Kidney (tissue), 14 donors: ENCODE data around the gene ZNF772. TPM values are rescaled to one million over a fixed set of nuclear protein-coding genes. Genes with fewer than 3 reads are reported as not detected.

Source experiments
- DNase-seq, 5 donors: peaks; one replicate each; pipeline ENCODE4 v3.0.0-alpha.2; 2013 to 2020
- FAIRE-seq: peaks from 2 replicates; lab custom pipeline; 2012; peaks lifted over from hg19 to GRCh38; lab: Jason Lieb, UNC
- H3K27ac ChIP-seq, 2 donors: one replicate each; pipeline ENCODE4 v1.7.0; 2013; ENCODE audit warnings: low read depth in 2 of 2, low read length in 2 of 2, inconsistent platforms in 1 of 2
- H3K27me3 ChIP-seq: one replicate; pipeline ENCODE4 v1.7.1; 2013; ENCODE audit warnings: low read length, inconsistent platforms; ENCODE audit not compliant: control insufficient read depth, insufficient read depth
- H3K36me3 ChIP-seq, 3 donors: one replicate each; pipeline versions ENCODE4 v1.7.0 to v1.7.1; 2013; ENCODE audit warnings: low read length in 3 of 3, control low read depth in 1 of 3, inconsistent platforms in 1 of 3; ENCODE audit not compliant: insufficient read depth in 3 of 3, control insufficient read depth in 2 of 3
- H3K4me1 ChIP-seq, 3 donors: one replicate each; pipeline versions ENCODE4 v1.7.0 to v1.7.1; 2013; ENCODE audit warnings: low read length in 3 of 3, inconsistent platforms in 1 of 3, low read depth in 1 of 3; ENCODE audit not compliant: control insufficient read depth in 2 of 3, insufficient read depth in 2 of 3
- H3K4me3 ChIP-seq, 3 donors: one replicate each; pipeline versions ENCODE4 v1.7.0 to v1.8.1; 2013; ENCODE audit warnings: low read length in 3 of 3, control low read depth in 1 of 3, inconsistent platforms in 1 of 3
- H3K9ac ChIP-seq, 3 donors: one replicate each; pipeline versions ENCODE4 v1.7.0 to v1.7.1; 2013; ENCODE audit warnings: low read length in 3 of 3, control low read depth in 1 of 3, inconsistent platforms in 1 of 3
- H3K9me3 ChIP-seq, 3 donors: one replicate each; pipeline versions ENCODE4 v1.7.0 to v1.7.1; 2013; ENCODE audit warnings: low read length in 3 of 3, control low read depth in 1 of 3, inconsistent platforms in 1 of 3; ENCODE audit not compliant: control insufficient read depth in 2 of 3, insufficient read depth in 1 of 3
- CTCF ChIP-seq: IDR thresholded peaks from 3 replicates; pipeline ENCODE4 v1.5.1; 2012; ENCODE audit warnings: mild to moderate bottlenecking, moderate library complexity, borderline replicate concordance; ENCODE audit not compliant: insufficient read depth; ENCODE audit errors: extremely low read depth
- intact Hi-C: fragments of 100-400 bp; cut with DNase I; formaldehyde crosslinking; loops from one replicate; pipeline ENCODE4 v1.11.1; 2022
- polyA plus RNA-seq: library from polyadenylated mRNA; stranded (reverse); fragments of 350-450 nt; fragmentation: Illumina TruSeq; extraction: RNeasy Lipid Tissue Mini Kit (QIAGEN cat#74804); gene quantifications from one replicate; pipeline ENCODE4 v1.2.3, GENCODE V29; 2014; ENCODE audit warnings: low read depth, low replicate concordance; ENCODE audit not compliant: insufficient read depth
- total RNA-seq: library from RNA; stranded (reverse); fragmentation: NEBNext Ultra II Directional; extraction: Animal tissue kit (Norgen Biotek cat#: 25700); gene quantifications from one replicate; pipeline ENCODE4 v1.2.1, GENCODE V29; 2021
- donor health status: control.
- donor health status: control.
- donor health status: control.
- donor health status: control.
- donor health status: control.
- donor health status: DM: yes; HTN: yes; CAD: no.
- donor health status: Normal renal cell carcinoma (clear cell type).

ZNF772 gene
- total and polyA plus RNA-seq, 2 donors from 2014 or later, result 3.1 to 20.0 TPM

GRCh38 chr19:57421037-57421436 is 56.3 kb downstream of the ZNF772 start:
- no peaks in the 10 kb centered on the region for H3K27me3 ChIP-seq
- H3K4me1 ChIP-seq, result no peaks in the 10 kb centered on the region
- DNase-seq (no peak), FAIRE-seq (no peak)
- no peak overlapping the region for H3K27ac ChIP-seq
- intact Hi-C loops, result no loop called here
- H3K36me3 ChIP-seq, result peaks cover 10 to 34% (median 32%) of the 10 kb centered on the region in 3 donors
- TF ChIP-seq CTCF, result no peak
- no peak overlapping the region for H3K9ac ChIP-seq
- H3K9me3 ChIP-seq, result peaks cover 0 to 41% (median 10%) of the 10 kb centered on the region in 3 donors
- no peak overlapping the region for H3K4me3 ChIP-seq

- intact Hi-C loops, result no loop called here
- Histone ChIP-seq H3K4me3 (no peak overlapping the region), H3K36me3 (peaks cover 12 to 38% (median 34%) of the 10 kb centered on the region in 3 donors), H3K27me3 (no peaks in the 10 kb centered on the region), H3K27ac (no peak overlapping the region), H3K4me1 (no peaks in the 10 kb centered on the region), H3K9me3 (peaks cover 0 to 41% (median 10%) of the 10 kb centered on the region in 3 donors), H3K9ac (no peak overlapping the region)
- TF ChIP-seq CTCF, result no peak
- DNase-seq, result no peak
- FAIRE-seq, result no peak
Measured at GRCh38 chr19:57419439-57419838, 57.9 kb downstream of the ZNF772 start.

Other genes with a start within 250 kb of the ZNF772 start
- gene AURKC, start 246.5 kb downstream of the ZNF772 start, total RNA-seq, result 1.0 TPM
- gene AURKC, start 246.5 kb downstream of the ZNF772 start, polyA plus RNA-seq, result 0.92 TPM
- 17.3 TPM for gene ZNF805, start 236.9 kb downstream of the ZNF772 start, total RNA-seq
- gene ZNF805, start 236.9 kb downstream of the ZNF772 start, polyA plus RNA-seq, result 0.82 TPM
- 81.3 TPM for gene ZNF460, start 197.1 kb downstream of the ZNF772 start, total RNA-seq
- gene ZNF460, start 197.1 kb downstream of the ZNF772 start, polyA plus RNA-seq, result 0.62 TPM
- 10.2 TPM for gene ZNF543, start 157.1 kb downstream of the ZNF772 start, total RNA-seq
- 1.3 TPM for gene ZNF543, start 157.1 kb downstream of the ZNF772 start, polyA plus RNA-seq
- 13.8 TPM for gene ZNF304, start 126.3 kb downstream of the ZNF772 start, total RNA-seq
- gene ZNF304, start 126.3 kb downstream of the ZNF772 start, polyA plus RNA-seq, result 3.3 TPM
- 9.4 TPM for gene TRAPPC2B, start 114.0 kb downstream of the ZNF772 start, total RNA-seq
- gene TRAPPC2B, start 114.0 kb downstream of the ZNF772 start, polyA plus RNA-seq, result 22.0 TPM
- 4.1 TPM for gene ZNF547, start 114.0 kb downstream of the ZNF772 start, total RNA-seq
- 1.3 TPM for gene ZNF547, start 114.0 kb downstream of the ZNF772 start, polyA plus RNA-seq
- 26.1 TPM for gene ZNF548, start 87.7 kb downstream of the ZNF772 start, total RNA-seq
- gene ZNF548, start 87.7 kb downstream of the ZNF772 start, polyA plus RNA-seq, result 4.7 TPM
- 17.7 TPM for gene ZNF17, start 66.4 kb downstream of the ZNF772 start, total RNA-seq
- gene ZNF17, start 66.4 kb downstream of the ZNF772 start, polyA plus RNA-seq, result 3.6 TPM
- 14.2 TPM for gene ZNF749, start 42.2 kb downstream of the ZNF772 start, total RNA-seq
- gene ZNF749, start 42.2 kb downstream of the ZNF772 start, polyA plus RNA-seq, result 9.9 TPM
- gene VN1R1, start 20.4 kb downstream of the ZNF772 start, total RNA-seq, result 1.7 TPM
- gene VN1R1, start 20.4 kb downstream of the ZNF772 start, polyA plus RNA-seq, result 0.41 TPM
- 15.4 TPM for gene ZNF419, start 10.2 kb upstream of the ZNF772 start, total RNA-seq
- gene ZNF419, start 10.2 kb upstream of the ZNF772 start, polyA plus RNA-seq, result 5.7 TPM
- gene ZNF773, start 22.4 kb upstream of the ZNF772 start, total RNA-seq, result 12.1 TPM
- gene ZNF773, start 22.4 kb upstream of the ZNF772 start, polyA plus RNA-seq, result 3.4 TPM
- 8.7 TPM for gene ZNF549, start 49.8 kb upstream of the ZNF772 start, total RNA-seq
- gene ZNF549, start 49.8 kb upstream of the ZNF772 start, polyA plus RNA-seq, result 2.4 TPM
- 15.1 TPM for gene ZNF550, start 82.3 kb upstream of the ZNF772 start, total RNA-seq
- 2.5 TPM for gene ZNF550, start 82.3 kb upstream of the ZNF772 start, polyA plus RNA-seq
- gene ZNF416, start 101.3 kb upstream of the ZNF772 start, total RNA-seq, result 8.0 TPM
- gene ZNF416, start 101.3 kb upstream of the ZNF772 start, polyA plus RNA-seq, result 3.5 TPM
- gene ZIK1, start 106.6 kb upstream of the ZNF772 start, total RNA-seq, result 9.3 TPM
- gene ZIK1, start 106.6 kb upstream of the ZNF772 start, polyA plus RNA-seq, result 3.1 TPM
- 3.5 TPM for gene ZNF530, start 122.3 kb upstream of the ZNF772 start, total RNA-seq
- gene ZNF530, start 122.3 kb upstream of the ZNF772 start, polyA plus RNA-seq, result 1.1 TPM
- gene ZNF134, start 136.7 kb upstream of the ZNF772 start, total RNA-seq, result 25.4 TPM
- gene ZNF134, start 136.7 kb upstream of the ZNF772 start, polyA plus RNA-seq, result 5.8 TPM
- 19.6 TPM for gene ZNF211, start 155.6 kb upstream of the ZNF772 start, total RNA-seq
- gene ZNF211, start 155.6 kb upstream of the ZNF772 start, polyA plus RNA-seq, result 9.1 TPM
- not detected for gene ZSCAN4, start 191.4 kb upstream of the ZNF772 start, total RNA-seq
- not detected for gene ZSCAN4, start 191.4 kb upstream of the ZNF772 start, polyA plus RNA-seq
- 13.9 TPM for gene ZNF551, start 204.4 kb upstream of the ZNF772 start, total RNA-seq
- gene ZNF551, start 204.4 kb upstream of the ZNF772 start, polyA plus RNA-seq, result 1.3 TPM
- 11.1 TPM for gene ZNF154, start 231.6 kb upstream of the ZNF772 start, total RNA-seq
- 2.2 TPM for gene ZNF154, start 231.6 kb upstream of the ZNF772 start, polyA plus RNA-seq